ENCODE measurements around the gene C4B.

GRCh38 chr6:31978831-31979230 lies 35.8 kb upstream of the C4B start:
- no peak for TF ChIP-seq CTCF (IDR thresholded peaks at IDR 0.05)
- TF ChIP-seq REST (IDR thresholded peaks at IDR 0.05; ENCODE audit: insufficient read depth in 1 of 2, low read depth in 2 of 2, low read length in 1 of 2), result no peak
- TF ChIP-seq POLR2AphosphoS5 (IDR thresholded peaks at IDR 0.05; ENCODE audit: low read depth, low read length), result no peak
- no peak for TF ChIP-seq SIN3A (IDR thresholded peaks at IDR 0.05; ENCODE audit: borderline replicate concordance, insufficient read depth, low read depth, low read length)
- TF ChIP-seq TCF7L2 (IDR thresholded peaks at IDR 0.05; ENCODE audit: low read depth, low read length), result no peak
